Measurements from ENCODE around the gene CYP1B1.

The CYP1B1 gene

DNA sequence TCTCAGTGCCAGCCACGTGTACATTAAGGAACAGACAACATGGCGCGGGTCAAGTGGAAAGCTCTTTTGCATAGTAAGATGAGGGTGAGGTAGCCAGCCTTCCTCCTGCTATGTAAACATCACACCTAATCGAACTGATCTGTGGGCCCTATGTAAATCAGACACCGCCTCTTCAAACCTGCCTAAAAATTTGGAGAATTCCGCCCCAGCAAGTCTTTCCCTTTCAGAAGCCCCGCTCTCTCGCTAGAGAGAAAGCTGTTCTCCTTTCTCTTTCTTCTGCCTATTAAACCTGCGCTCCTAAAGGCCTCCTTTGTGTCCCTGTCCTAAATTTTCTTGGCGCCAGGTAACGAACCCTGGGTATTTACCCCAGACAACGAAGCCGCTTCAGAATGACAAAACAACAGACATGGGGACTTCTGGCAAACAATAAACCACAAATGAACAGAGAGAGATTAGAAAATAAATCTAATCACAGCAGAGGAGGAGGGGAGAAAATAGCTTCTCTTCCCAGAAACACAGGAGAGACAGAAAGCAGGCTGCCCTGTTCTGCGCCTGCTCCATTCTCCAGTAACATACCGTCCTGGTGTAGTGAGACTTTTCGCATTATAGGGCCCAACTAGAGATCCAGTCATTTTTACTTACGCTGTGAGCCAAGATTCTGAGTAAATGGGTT is 31.9 kb upstream of the CYP1B1 start:
- TF ChIP-seq, protein P1, sequence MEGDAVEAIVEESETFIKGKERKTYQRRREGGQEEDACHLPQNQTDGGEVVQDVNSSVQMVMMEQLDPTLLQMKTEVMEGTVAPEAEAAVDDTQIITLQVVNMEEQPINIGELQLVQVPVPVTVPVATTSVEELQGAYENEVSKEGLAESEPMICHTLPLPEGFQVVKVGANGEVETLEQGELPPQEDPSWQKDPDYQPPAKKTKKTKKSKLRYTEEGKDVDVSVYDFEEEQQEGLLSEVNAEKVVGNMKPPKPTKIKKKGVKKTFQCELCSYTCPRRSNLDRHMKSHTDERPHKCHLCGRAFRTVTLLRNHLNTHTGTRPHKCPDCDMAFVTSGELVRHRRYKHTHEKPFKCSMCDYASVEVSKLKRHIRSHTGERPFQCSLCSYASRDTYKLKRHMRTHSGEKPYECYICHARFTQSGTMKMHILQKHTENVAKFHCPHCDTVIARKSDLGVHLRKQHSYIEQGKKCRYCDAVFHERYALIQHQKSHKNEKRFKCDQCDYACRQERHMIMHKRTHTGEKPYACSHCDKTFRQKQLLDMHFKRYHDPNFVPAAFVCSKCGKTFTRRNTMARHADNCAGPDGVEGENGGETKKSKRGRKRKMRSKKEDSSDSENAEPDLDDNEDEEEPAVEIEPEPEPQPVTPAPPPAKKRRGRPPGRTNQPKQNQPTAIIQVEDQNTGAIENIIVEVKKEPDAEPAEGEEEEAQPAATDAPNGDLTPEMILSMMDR (IDR thresholded peaks at IDR 0.05; ENCODE audit: poor library complexity, severe bottlenecking) = no peak
- Histone ChIP-seq H3K4me1 (ENCODE audit: insufficient read depth, poor library complexity, severe bottlenecking) (peaks cover 21% of the 10 kb centered on the region), H3K36me3 (ENCODE audit: low read depth) (no peaks in the 10 kb centered on the region), H3K9me3 (ENCODE audit: severe bottlenecking) (no peaks in the 10 kb centered on the region), H3K27ac (ENCODE audit: poor library complexity, severe bottlenecking) (no peak overlapping the region), H3K27me3 (ENCODE audit: insufficient read depth, poor library complexity, severe bottlenecking) (no peaks in the 10 kb centered on the region), H3K4me3 (ENCODE audit: severe bottlenecking) (no peak overlapping the region)
- DNase-seq (ENCODE audit: low spot score) = no peak
- no peak for ATAC-seq (ENCODE audit: low read depth)

DNA sequence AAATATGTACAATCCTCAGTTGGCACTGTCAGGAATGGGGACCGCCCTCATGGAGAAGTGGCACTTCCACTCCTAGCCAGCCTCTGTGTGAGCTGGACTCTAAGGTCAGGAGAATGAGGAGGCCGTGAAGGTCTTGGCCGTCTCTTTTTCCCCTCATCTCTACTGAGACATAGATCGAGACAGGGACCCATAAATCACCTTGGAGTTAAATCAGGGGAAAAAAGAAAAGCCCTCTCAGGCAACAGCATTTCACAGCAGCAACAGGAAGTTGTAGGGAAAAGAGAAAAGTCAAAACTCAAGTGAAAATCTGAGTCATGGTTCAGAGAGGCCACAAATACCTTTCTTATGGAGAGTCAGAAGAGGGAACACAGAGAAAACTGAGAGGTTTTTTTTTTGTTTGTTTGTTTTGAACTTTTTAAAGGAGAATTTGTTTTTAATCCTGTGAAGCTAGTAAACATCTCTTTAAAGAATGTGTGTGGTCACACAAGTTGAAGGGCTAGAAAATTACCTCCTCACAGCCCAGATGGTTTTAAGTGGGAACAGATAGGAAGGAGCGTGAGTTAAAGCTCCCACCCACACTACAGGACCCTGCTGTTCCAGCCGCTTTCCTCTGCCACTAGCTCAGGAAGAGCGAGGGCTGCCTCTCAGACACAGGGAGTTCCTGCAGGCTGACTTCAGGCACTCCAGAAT is 30.6 kb upstream of the CYP1B1 start:
- peak overlapping the region; percentile 37 for H3K27ac ChIP-seq (ENCODE audit: poor library complexity, severe bottlenecking)

DNA sequence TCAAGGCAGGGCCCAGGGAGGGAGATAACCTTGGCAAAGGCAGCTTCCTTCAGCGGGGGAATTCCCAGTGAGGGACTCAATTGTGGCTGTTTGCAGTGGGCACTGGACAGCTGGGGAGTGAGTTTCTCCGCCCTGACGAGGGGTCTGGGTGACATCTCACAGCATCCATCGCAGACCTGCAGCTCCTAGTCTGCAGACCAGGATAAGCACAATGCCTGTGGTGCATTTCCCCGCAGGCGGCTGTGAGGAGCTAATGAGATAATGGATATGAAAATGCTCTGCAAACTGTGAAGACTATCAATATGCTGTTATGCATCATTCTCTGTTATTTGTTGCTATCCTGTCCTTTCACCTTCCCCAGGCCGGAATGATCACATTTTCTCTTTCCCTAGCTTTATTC is 30.0 kb upstream of the CYP1B1 start:
- H3K27me3 ChIP-seq (ENCODE audit: insufficient read depth, poor library complexity, severe bottlenecking) = no peaks in the 10 kb centered on the region
- ATAC-seq (ENCODE audit: low read depth) = no peak
- no peaks in the 10 kb centered on the region for H3K36me3 ChIP-seq (ENCODE audit: low read depth)
- H3K9me3 ChIP-seq (ENCODE audit: severe bottlenecking) = no peaks in the 10 kb centered on the region
- TF ChIP-seq, protein P1 (IDR thresholded peaks at IDR 0.05; ENCODE audit: poor library complexity, severe bottlenecking) = no peak
- peaks cover 21% of the 10 kb centered on the region for H3K4me1 ChIP-seq (ENCODE audit: insufficient read depth, poor library complexity, severe bottlenecking)
- no peak overlapping the region for H3K4me3 ChIP-seq (ENCODE audit: severe bottlenecking)
- no peak for DNase-seq (ENCODE audit: low spot score)
- H3K27ac ChIP-seq (ENCODE audit: poor library complexity, severe bottlenecking) = peak overlapping the region; percentile 37

More for the DNA sequence above, 30.6 kb upstream of the CYP1B1 start:
- DNase-seq (ENCODE audit: low spot score) (no peak), ATAC-seq (ENCODE audit: low read depth) (peak; percentile 79)
- H3K9me3 ChIP-seq (ENCODE audit: severe bottlenecking) = no peaks in the 10 kb centered on the region
- no peak overlapping the region for H3K4me3 ChIP-seq (ENCODE audit: severe bottlenecking)
- H3K27me3 ChIP-seq (ENCODE audit: insufficient read depth, poor library complexity, severe bottlenecking) = no peaks in the 10 kb centered on the region
- H3K36me3 ChIP-seq (ENCODE audit: low read depth) = no peaks in the 10 kb centered on the region
- H3K4me1 ChIP-seq (ENCODE audit: insufficient read depth, poor library complexity, severe bottlenecking) = peaks cover 21% of the 10 kb centered on the region
- TF ChIP-seq, protein P1 (IDR thresholded peaks at IDR 0.05; ENCODE audit: poor library complexity, severe bottlenecking) = no peak

DNA sequence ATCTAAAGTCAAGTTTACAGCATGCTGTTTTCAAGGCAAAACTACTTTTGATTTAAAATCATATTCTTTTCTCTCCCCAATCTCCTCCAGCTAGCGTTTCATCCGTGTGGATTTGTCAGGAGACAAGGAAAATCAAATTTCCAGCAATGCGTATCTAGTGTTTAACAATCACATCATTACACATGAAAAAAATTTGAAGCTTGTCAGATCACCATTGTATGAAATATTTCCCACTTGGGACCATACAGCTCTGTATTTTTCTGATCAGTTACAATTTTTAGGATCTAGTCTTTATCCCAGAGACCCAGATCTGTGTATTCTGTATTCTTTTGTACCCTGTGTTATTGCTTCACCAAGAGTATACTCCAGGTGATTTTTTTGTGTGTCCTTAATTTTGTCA is 28.6 kb upstream of the CYP1B1 start:
- no peak for ATAC-seq (ENCODE audit: low read depth)

More for the DNA sequence above, 28.6 kb upstream of the CYP1B1 start:
- Histone ChIP-seq H3K4me3 (ENCODE audit: severe bottlenecking) (no peak overlapping the region), H3K36me3 (ENCODE audit: low read depth) (no peaks in the 10 kb centered on the region), H3K4me1 (ENCODE audit: insufficient read depth, poor library complexity, severe bottlenecking) (peaks cover 16% of the 10 kb centered on the region), H3K27me3 (ENCODE audit: insufficient read depth, poor library complexity, severe bottlenecking) (no peaks in the 10 kb centered on the region), H3K27ac (ENCODE audit: poor library complexity, severe bottlenecking) (no peak overlapping the region), H3K9me3 (ENCODE audit: severe bottlenecking) (no peaks in the 10 kb centered on the region)
- no peak for DNase-seq (ENCODE audit: low spot score)
- TF ChIP-seq, protein P1 (IDR thresholded peaks at IDR 0.05; ENCODE audit: poor library complexity, severe bottlenecking) = no peak

All from RWPE2 (cell line).